ENCODE data around the gene KLHDC7B.

KLHDC7B gene

DNA sequence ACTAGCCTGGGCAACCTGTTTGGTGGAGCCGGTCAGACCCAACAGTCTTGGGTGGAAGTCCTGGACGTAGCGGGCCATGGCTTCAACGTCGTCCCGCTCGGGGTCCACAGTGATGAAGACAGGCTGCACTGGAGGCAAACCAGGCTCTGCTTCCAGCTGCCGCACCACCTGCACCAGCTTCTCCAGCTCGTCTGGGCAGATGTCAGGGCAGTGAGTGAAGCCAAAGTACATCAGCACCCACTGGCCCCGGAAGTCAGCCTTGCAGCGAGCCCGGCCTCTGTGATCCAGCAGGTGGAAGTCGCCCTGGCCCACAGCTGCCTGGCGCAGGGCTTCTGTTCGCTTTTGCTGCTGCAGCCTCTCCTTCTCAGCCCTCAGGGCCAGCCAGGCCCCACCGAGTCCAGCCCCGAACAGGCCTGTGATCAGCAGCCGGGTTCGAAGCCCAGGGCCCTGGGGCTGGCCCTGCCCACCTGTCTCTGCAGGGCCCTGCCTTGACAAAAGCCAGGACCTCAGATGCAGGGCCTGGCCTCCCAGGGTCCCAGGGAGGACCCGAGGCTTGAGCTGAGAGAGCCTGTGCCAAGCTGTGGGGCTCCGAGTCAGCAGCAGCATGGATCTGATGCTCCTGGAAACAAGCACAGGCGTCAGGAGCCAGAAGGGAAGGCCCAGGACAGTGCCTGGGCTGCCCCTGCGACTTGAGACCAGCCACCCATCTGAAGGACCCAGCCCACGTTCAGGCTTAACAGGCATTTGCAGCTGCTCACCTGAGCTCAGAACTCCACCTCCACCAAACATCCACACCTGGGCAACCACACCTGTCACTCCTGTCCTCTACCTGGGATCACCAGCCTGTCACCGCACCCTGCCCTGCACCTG lies 21.7 kb upstream of the KLHDC7B start:
- no peaks in the 10 kb centered on the region for H3K27me3 ChIP-seq (replicated peaks)
- H3K27ac ChIP-seq = no peak overlapping the region
- H3K4me3 ChIP-seq (ENCODE audit: low read depth, low read length) = peak overlapping the region; percentile 70
- peaks cover 21% of the 10 kb centered on the region for H3K36me3 ChIP-seq (replicated peaks)
- TF ChIP-seq, protein P1, sequence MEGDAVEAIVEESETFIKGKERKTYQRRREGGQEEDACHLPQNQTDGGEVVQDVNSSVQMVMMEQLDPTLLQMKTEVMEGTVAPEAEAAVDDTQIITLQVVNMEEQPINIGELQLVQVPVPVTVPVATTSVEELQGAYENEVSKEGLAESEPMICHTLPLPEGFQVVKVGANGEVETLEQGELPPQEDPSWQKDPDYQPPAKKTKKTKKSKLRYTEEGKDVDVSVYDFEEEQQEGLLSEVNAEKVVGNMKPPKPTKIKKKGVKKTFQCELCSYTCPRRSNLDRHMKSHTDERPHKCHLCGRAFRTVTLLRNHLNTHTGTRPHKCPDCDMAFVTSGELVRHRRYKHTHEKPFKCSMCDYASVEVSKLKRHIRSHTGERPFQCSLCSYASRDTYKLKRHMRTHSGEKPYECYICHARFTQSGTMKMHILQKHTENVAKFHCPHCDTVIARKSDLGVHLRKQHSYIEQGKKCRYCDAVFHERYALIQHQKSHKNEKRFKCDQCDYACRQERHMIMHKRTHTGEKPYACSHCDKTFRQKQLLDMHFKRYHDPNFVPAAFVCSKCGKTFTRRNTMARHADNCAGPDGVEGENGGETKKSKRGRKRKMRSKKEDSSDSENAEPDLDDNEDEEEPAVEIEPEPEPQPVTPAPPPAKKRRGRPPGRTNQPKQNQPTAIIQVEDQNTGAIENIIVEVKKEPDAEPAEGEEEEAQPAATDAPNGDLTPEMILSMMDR (IDR thresholded peaks at IDR 0.05; ENCODE audit: low read depth, low read length, missing control alignments) = no peak
- in situ Hi-C loops (cut with HindIII; ENCODE audit: low pct_ligation_motif_present, low sequenced_read_pairs) = no loop called here
- no peak for DNase-seq

GRCh38 chr22:50524676-50525103 lies 21.0 kb upstream of the KLHDC7B start:
- H3K27ac ChIP-seq = peak overlapping the region; percentile 89
- H3K4me3 ChIP-seq (ENCODE audit: low read depth, low read length) = peak overlapping the region; percentile 70
- DNase-seq = no peak
- H3K27me3 ChIP-seq (replicated peaks) = no peaks in the 10 kb centered on the region
- in situ Hi-C loops (cut with HindIII; ENCODE audit: low pct_ligation_motif_present, low sequenced_read_pairs) = no loop called here
- H3K36me3 ChIP-seq (replicated peaks) = peaks cover 15% of the 10 kb centered on the region
- TF ChIP-seq, protein P1 (IDR thresholded peaks at IDR 0.05; ENCODE audit: low read depth, low read length, missing control alignments) = no peak

DNA sequence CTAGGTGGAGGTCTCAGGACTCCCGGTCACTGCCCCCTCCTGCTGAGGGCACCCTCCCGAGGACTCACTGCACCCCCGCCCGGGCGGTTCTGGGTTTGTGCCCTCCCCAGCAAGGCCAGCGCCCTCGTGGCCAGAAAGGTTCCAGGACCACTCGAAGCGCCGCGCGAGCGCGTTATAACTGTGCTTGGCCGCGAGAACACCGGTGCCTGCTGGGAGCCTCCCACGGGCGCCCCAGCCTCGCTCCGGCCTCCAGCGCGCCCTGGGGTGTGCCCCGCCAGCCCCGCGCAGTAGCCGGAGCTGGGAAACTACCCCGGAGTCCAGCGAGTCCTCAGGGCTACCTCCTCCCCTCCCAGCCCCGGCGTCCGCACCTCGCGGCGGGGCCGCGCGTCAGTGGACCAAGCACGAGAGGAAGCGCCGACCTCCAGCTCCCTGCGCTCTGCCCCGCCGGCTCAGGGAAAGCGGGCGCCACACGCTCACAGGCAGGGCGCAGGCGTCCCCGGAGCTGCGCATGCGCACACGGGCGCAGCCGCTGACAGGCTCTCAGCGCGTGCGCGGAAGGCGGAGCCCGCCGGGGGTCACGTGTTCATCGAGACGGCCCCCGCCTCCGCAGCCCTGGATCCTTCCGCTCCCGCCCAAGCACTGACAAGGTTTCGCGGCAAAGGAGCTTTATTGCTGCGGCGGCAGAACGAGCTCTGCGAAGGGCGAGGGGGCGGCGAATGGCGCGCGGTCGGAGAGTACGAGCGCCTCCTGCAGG lies 20.4 kb upstream of the KLHDC7B start, which contains the start of gene SCO2:
TSS of gene SCO2 (minus strand) at position 495 of the 754 bp plus-strand sequence. CDS start 1,187 bp downstream, outside the sequence.
- Histone ChIP-seq H3K4me3 (ENCODE audit: low read depth, low read length) (peak within 1 kb of the TSS; percentile 70), H3K27me3 (replicated peaks) (no peaks in the 10 kb centered on the region)

DNA sequence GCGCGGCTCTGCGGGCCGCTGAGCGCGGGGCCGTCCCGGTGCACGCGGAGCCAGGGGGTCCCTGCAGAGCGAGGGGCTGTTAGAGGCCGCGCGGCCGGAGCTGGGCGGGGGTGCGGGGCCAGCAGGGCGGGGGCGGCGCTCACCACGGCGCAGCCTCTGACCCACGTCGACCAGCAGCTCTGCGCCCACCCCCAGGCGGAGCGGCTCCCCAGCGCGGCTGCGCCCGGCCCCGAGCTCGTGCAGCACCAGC lies 19.9 kb upstream of the KLHDC7B start:
- Histone ChIP-seq H3K27ac (peak overlapping the region; percentile 89), H3K4me3 (ENCODE audit: low read depth, low read length) (peak overlapping the region; percentile 70), H3K27me3 (replicated peaks) (no peaks in the 10 kb centered on the region), H3K36me3 (replicated peaks) (peaks cover 15% of the 10 kb centered on the region)
- DNase-seq = no peak
- in situ Hi-C loops (cut with HindIII; ENCODE audit: low pct_ligation_motif_present, low sequenced_read_pairs) = no loop called here
- TF ChIP-seq, protein P1 (IDR thresholded peaks at IDR 0.05; ENCODE audit: low read depth, low read length, missing control alignments) = no peak

More for the DNA sequence above, 20.4 kb upstream of the KLHDC7B start, which contains the start of gene SCO2:
- in situ Hi-C loops (cut with HindIII; ENCODE audit: low pct_ligation_motif_present, low sequenced_read_pairs) = no loop called here
- peaks cover 15% of the 10 kb centered on the region for H3K36me3 ChIP-seq (replicated peaks)
- TF ChIP-seq, protein P1 (IDR thresholded peaks at IDR 0.05; ENCODE audit: low read depth, low read length, missing control alignments) = peak; percentile 48
- DNase-seq = peak; percentile 95
- peak within 1 kb of the TSS; percentile 89 for H3K27ac ChIP-seq

DNA sequence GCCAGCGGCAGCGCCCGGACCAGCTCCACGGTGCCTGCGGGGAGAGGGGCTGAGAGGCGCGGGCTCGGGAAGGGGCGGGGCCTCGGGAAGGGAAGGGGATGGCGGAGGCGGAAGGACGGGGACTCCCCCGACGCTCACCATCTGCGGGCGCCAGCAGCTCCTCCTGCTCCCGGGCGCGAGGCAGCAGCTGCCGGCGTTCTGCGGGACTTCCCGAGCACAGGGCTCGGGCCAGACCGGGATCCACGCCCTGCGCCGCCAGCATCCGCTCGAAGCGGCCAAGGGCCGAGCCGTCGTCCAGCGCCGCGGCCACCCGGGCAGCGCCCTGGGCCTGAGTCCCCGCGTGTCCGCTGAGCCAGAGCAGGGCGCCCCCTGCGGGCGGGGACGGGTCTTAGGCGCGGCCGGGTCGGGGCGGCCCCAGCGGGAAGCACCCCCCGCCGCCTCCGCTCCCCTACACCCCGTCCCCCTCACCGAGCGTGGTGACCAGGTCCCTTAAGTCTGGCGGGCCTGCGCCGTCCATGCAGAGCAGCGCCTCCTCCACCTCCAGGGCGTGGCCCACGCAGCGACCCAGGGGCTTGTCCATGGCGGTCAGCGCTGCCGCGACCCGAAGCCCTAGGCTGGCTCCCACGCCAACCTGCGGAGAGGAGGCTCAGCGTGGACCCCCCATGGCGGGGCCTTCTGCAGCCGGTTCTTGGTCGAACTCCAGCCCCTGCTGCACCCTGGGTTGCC lies 19.4 kb upstream of the KLHDC7B start:
- Histone ChIP-seq H3K36me3 (replicated peaks) (peaks cover 15% of the 10 kb centered on the region), H3K27ac (peak overlapping the region; percentile 89), H3K4me3 (ENCODE audit: low read depth, low read length) (peak overlapping the region; percentile 70), H3K27me3 (replicated peaks) (no peaks in the 10 kb centered on the region)
- TF ChIP-seq, protein P1 (IDR thresholded peaks at IDR 0.05; ENCODE audit: low read depth, low read length, missing control alignments) = peak; percentile 35
- DNase-seq = peak; percentile 44
- in situ Hi-C loops (cut with HindIII; ENCODE audit: low pct_ligation_motif_present, low sequenced_read_pairs) = no loop called here
